ENCODE results near the gene FALEC.

Gene FALEC

DNA sequence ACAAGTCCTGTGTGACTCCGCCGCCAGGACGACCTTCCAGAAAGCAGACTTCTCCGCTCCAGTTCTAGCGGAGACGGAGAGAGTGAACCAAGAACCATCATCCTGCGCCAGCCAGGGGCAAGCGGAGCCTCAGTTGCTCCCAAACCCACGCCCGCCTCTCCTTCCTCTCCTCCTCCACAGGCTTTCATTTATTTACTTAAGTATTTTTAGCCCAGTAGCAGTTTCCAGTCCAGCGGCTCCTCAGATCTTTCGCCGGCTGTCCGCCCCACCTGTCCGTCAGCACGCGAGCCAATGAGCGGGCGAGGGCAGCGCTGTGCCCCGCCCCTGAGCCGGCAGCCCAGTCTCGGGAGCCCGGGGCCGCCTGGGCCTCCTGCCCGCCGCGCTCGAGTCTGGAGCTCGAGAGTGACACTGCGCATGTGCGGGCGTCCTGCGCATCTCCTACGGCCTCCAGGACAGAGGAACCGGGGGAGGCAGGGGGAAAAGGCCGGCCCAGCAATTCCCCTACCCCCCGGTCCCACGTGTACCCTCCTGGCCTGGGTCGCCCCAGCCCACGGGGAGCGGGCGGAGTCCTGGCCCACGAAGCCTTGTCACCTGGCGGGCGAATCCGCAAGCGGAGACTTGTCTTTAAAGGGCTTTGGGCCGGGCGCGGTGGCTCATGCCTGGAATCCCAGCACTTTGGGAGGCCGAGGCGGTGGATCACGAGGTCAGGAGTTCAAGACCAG, at the start of gene FALEC:
TSS of gene FALEC (plus strand) at position 425 of the 722 bp plus-strand sequence.
- peak; percentile 86 for DNase-seq

GRCh38 chr1:150466964-150467363, 48.6 kb upstream of the FALEC start:
- DNase-seq: no peak

DNA sequence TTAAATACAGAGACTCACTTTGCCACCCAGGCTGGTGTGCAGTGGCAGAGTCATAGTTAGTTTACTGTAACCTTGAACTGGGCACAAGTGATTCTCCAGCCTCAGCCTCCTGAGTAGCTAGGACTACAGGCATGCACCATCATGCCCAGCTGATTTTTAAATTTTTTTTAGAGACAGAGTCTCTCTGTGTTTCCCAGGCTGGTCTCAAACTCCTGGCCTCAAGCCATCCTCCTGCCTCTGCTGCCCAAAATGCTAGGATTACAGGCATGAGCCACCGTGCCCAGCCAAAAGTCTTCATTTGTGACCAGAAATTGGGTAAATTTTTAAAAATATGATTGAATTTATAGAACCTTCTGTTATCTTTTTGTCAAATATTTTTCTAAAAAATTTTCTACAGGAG, 46.3 kb upstream of the FALEC start:
- DNase-seq: no peak

DNA sequence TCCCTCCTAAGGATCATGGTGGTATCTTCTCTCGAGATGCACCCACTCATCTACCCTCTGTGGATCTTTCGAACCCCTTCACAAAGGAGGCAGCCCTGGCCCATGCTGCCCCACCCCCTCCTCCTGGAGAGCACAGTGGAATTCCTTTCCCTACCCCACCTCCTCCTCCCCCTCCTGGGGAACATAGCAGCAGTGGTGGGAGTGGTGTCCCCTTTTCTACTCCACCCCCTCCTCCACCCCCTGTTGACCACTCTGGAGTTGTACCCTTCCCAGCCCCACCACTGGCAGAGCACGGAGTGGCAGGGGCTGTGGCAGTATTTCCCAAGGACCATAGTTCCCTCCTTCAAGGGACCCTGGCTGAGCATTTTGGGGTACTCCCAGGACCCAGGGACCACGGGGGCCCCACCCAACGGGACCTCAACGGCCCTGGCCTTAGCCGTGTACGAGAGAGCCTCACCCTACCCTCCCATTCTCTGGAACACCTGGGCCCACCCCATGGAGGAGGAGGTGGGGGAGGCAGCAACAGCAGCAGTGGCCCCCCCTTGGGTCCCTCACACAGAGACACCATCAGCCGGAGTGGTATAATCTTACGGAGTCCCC, 42.9 kb upstream of the FALEC start:
- DNase-seq: no peak

DNA sequence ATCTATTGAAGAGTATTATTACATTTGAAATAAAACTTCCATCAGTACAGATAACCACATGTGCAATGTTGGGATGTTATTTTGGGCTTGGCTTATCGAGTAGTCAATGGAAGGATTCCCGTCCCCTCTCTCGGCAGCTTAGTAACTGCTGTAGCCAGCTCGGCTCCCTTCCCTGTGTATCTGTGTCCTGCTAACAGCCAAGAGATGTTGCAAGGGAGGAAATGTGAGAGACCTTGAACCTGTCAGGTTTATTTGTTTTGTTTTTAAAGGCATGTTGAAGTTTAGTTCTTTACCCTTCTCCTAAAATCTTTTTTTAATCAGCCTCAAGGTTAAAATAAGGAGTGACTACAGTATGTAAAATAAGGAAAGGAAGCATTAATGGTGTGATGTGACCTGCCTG, 41.9 kb upstream of the FALEC start:
- no peak for DNase-seq

DNA sequence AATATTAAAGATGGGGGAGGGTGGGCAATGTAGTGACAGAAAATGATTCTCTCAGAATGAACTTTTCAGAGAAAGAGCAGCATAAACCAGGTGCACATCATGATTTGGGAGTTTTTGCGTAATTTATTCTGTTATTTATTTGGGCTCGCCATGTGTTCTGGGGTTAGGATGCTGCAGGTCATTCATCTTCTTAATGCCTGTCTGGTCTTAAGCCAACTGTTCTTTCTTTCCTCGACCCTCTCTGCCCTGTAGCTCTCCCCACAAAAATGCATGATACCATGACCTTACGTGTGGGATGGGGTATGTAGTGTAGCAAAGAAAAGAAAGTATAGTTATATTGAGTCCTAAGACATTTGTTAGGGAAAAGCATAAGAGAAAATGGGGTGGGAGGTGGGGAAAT, 40.7 kb upstream of the FALEC start:
- DNase-seq: no peak

DNA sequence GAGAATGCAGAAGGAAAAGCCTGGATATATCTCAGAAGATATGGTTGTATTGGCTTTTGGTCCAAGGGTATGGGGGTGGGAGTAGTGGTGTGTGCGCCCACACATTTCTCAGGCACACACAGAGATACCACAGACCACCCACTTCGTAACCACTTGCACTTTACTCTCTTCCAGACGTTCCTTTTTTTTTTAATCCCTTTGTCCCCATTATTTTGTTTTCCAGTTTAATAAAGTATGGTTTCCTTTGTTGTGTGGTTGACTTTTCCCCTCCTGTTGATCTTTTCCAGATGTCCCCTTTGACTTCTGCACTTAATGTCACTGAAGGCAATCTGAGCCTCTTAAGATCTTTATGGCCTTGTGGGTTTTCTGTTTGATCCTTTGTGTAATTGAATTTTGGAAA, 38.8 kb upstream of the FALEC start:
- no peak for DNase-seq

DNA sequence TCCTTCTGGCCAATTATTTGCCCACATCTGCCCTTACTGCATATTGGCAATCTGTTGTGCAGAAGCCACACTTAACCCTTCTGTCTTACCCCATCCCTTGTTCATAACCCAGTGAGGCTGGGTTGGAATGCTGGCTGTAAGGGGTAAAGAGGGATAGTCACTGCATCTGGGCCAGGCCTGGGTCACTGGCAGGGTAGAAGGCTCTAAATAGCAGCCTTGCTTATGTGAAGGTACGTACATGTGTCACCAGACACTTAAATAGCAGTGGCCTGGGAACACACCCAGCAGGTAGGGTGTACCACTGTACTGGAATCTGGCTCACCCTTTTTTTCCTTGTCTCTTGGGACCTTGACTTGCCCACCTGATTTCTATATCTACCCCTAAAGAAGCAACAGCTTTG, 38.2 kb upstream of the FALEC start:
- DNase-seq: no peak

DNA sequence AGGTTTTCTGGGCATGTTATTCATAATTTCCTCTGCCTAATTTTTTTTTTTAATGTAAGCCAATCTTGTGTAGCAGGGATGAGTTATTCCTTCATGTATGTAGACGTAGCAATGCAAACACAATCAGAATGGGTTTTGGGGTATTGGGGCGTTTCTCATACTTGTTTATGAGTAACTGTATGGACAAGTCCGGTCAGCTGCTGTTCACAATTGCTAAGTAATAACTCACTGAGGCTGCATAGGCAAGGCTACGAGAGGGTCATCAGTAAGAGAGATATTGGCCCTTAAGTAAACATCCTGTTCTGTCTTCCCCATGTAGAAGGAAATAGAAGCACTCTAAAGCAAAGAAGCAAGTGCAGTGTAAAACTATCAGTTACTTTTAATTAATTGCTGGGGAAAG, 37.8 kb upstream of the FALEC start:
- DNase-seq: no peak

- DNase-seq: no peak
Measured at GRCh38 chr1:150479370-150479769, 36.2 kb upstream of the FALEC start.

GRCh38 chr1:150479927-150480352, 35.6 kb upstream of the FALEC start:
- DNase-seq: no peak

DNA sequence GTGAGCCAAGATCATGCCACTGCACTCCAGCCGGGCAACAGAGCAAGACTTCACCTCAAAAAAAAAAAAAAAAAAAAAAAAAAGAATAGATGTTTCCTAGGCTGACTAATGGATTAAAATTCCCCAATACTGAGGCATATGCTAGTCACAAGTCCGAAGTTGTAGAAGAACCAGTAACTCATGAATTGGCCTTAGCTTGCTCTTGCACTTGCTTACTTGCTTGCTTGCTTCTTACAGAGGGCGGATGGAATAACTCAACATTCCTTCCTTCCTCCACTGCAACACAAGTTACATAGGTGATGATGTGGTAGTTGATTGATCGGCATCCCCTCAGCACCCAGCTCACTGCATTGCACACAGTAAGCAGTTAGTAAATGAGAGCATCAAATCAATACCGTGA, 31.1 kb upstream of the FALEC start:
- DNase-seq: no peak

DNA sequence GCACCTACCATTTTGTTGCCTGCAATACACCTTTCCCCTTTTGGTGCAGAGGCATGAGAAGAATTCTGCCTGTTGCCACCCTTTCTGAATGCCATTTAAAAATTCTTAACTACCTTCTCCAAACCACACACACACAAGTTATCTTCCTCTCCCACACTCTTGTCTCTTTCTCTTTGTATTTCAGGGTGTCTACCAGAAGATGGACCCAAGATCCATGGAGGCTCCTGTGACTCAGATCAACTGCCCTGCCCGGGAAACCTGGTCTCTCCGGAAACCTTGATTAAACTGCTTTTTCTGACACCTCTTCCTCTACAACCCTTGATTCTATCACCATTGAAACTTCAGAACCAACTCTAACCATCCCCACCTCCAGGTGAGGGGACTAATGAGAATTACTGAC, 30.7 kb upstream of the FALEC start:
- DNase-seq: no peak

DNA sequence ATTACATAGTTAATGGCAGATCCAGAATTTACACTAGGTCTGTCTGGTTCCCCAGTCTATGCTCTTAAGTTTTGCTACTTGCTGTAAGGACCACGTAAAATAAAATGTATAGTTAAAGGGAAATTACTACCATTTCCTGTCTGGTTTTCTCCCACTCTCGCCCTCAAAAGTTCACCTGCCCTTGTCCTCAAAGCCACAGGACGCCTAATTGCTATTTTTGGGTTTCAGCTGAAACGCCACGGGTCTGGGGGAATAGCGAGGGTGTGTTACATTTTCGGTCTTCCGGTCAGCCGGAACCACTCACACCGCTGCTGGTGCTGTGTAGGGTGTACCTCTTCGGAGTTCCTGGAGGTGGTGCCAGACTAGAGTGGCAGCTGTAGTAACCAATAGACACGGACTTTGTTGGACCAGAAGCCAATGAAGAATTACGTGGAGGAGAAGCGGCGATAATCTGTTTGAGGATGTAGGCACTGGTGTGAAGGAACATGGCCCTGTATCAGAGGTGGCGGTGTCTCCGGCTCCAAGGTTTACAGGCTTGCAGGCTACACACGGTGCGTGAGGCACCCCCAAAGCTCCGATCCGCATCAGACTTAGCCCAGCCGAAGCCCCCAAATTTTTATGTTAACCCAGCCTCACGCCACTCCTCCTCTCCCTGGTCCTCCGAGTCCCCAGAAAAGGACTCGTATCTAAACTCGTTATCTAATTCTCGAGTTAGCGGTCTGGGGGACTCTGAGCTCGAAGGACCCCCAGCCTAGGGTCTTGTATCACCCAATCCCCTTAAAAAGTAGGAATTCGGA, 28.4 kb upstream of the FALEC start, which contains the start of gene TARS2:
TSS of gene TARS2 (plus strand) at position 454 of the 797 bp plus-strand sequence. CDS start at position 486, 32 bp downstream.
- peak; percentile 83 for DNase-seq

DNA sequence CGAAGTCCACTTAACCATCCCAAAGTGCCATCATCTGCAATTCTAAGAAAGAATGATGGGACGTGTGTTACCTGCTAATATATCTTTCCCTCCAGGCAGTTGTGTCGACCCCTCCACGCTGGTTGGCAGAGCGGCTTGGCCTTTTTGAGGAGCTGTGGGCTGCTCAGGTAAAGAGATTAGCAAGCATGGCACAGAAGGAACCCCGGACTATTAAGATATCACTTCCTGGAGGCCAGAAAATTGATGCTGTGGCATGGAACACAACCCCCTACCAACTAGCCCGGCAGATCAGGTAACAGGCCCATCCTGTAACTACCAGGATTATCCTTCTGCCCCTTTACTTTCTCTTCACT, 27.8 kb upstream of the FALEC start:
- no peak for DNase-seq

DNA sequence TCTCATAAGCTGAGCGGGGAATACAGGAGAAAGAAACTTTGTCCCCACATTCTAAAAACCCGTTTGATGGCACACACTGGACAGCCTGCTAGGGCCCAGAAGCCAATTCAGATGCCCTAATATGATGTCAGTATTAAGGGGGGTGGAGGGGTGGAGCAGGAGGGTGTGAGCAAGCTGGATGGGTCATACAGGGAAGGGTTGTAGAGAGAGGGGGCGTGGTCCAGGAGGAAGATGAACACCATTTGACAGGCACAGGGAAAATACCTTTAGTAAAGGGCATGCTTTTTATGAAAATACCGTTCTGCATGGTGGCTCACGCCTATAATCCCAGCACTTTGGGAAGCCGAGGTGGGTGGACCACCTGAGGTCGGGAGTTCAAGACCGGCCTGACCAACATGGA, 22.4 kb upstream of the FALEC start:
- DNase-seq: no peak

DNA sequence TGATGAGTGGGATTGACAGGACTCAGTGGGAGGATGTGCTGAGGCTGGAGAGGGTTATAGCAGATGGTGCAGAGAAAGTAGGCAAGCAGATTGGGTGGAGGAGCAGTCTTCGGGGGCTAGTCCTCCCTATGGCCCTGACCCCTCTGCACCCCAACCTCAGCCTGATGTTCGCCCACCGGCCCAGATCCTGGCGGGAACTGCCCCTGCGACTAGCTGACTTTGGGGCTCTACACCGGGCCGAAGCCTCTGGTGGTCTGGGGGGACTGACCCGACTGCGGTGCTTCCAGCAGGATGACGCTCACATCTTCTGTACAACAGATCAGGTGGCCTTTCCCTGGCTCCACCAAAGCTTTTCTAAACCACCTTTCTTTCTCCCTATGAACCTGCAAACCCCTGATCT, 17.2 kb upstream of the FALEC start:
- no peak for DNase-seq

- DNase-seq: no peak
Measured at GRCh38 chr1:150505431-150505830, 10.1 kb upstream of the FALEC start.

GRCh38 chr1:150507912-150508864, 7.4 kb upstream of the FALEC start, which contains the start of gene ECM1:
Gene ECM1, plus strand, starts transcription at chr1:150508109. Its CDS starts 101 bp downstream, at chr1:150508210.
- no peak for DNase-seq

DNA sequence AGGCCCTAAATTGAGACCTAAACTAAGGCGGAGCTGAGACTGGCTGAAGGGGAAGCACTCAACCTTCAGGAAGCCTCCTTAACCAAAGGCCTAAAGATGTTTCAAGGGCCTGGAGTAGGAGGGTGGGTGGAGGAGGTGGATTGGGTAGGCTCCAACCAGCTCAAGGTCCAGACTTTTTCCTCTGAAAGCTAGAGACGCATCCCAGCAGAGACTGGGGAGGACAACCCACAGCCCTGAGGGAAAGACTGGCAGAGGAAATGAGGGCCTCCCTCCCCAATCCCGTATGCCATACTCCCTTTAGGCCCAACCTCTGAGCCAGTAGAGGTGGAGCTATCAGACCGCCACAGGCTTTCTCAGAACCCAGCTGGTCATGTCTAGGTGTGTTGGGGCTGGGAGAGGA, 6.6 kb upstream of the FALEC start:
- no peak for DNase-seq

DNA sequence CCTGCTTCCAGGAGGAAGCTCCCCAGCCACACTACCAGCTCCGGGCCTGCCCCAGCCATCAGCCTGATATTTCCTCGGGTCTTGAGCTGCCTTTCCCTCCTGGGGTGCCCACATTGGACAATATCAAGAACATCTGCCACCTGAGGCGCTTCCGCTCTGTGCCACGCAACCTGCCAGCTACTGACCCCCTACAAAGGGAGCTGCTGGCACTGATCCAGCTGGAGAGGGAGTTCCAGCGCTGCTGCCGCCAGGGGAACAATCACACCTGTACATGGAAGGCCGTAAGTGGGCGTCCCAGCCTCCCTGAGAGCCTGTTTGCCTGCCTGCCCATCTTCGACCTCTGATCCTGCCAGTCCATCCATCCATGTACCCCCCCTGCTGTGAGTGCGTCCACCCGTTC, 4.0 kb upstream of the FALEC start:
- DNase-seq: no peak

GRCh38 chr1:150511985-150512660, 3.4 kb upstream of the FALEC start:
- DNase-seq: no peak
